B cell (primary cell): Measurements from ENCODE around the gene AP3D1. TPM values are rescaled to one million over a fixed set of nuclear protein-coding genes. Genes with fewer than 3 reads are reported as not detected.

Experiments used
- ATAC-seq: fragments of 200-7000 bp; cut with Tn5 transposase; one replicate; pipeline ENCODE4 v1.10.0; 2021; ENCODE audit warnings: low read depth, mild to moderate bottlenecking, moderate number of reproducible peaks, moderate library complexity
- CTCF ChIA-PET: fragments of 350-600 bp; sonication (Branson Sonifier 250); formaldehyde crosslinking; loops from one replicate; lab custom pipeline; 2021; ENCODE audit warnings: antibody characterized with exemption, inconsistent platforms; lab: Charles Lee
- POLR2A ChIA-PET: fragments of 350-600 bp; sonication (Branson Sonifier 250); formaldehyde crosslinking; loops from one replicate; lab custom pipeline; 2021; ENCODE audit warnings: antibody characterized with exemption; lab: Charles Lee
- DNase-seq: peaks from one replicate; pipeline ENCODE4 v3.0.0; 2013
- H2AFZ ChIP-seq: 2 replicates; pipeline ENCODE4 v1.6.1; 2012; ENCODE audit warnings: mild to moderate bottlenecking, low read depth, low read length; ENCODE audit not compliant: insufficient read depth, poor library complexity, severe bottlenecking
- H3K27ac ChIP-seq, 2 donors: 1 replicate in 1 of 2; 2 replicates in 1 of 2; pipeline ENCODE4 v1.5.1; 2012 to 2013; ENCODE audit warnings: low read length in 2 of 2, mild to moderate bottlenecking in 2 of 2, moderate library complexity in 1 of 2
- H3K27me3 ChIP-seq, 4 experiments: fragments of 200-600 bp in 1 of 4; sonication (generic) in 1 of 4; replicated peaks in 1 of 4; 1 replicate in 2 of 4; 2 replicates in 2 of 4; pipeline versions ENCODE4 v1.6.1 to v1.7.0; 2013 to 2016; ENCODE audit warnings: low read length in 3 of 4, mild to moderate bottlenecking in 2 of 4, mixed read lengths in 1 of 4, moderate library complexity in 1 of 4; ENCODE audit not compliant: insufficient read depth in 4 of 4, control insufficient read depth in 3 of 4; ENCODE audit errors: control extremely low read depth in 1 of 4
- H3K36me3 ChIP-seq, 2 experiments: replicated peaks in 1 of 2; 1 replicate in 1 of 2; 2 replicates in 1 of 2; pipeline versions ENCODE4 v1.6.1 to v1.7.1; 2013; ENCODE audit warnings: low read length in 1 of 2; ENCODE audit not compliant: insufficient read depth in 2 of 2, control insufficient read depth in 1 of 2; ENCODE audit errors: control extremely low read depth in 1 of 2, extremely low read depth in 1 of 2
- H3K4me1 ChIP-seq, 2 donors: fragments of 200-600 bp in 1 of 2; sonication (generic) in 1 of 2; 1 replicate in 1 of 2; 2 replicates in 1 of 2; pipeline versions ENCODE4 v1.5.1 to v1.6.1; 2013 to 2017; ENCODE audit warnings: low read length in 2 of 2; ENCODE audit not compliant: control insufficient read depth in 2 of 2, insufficient read depth in 2 of 2
- H3K4me2 ChIP-seq: replicated peaks from 2 replicates; pipeline ENCODE3; 2012; ENCODE audit warnings: mild to moderate bottlenecking, low read depth, low read length; ENCODE audit not compliant: poor library complexity, severe bottlenecking
- H3K4me3 ChIP-seq, 5 experiments: fragments of 200-600 bp in 1 of 5; sonication (generic) in 1 of 5; 1 replicate in 3 of 5; 2 replicates in 2 of 5; pipeline versions ENCODE4 v1.5.1 to v1.7.0; 2011 to 2016; ENCODE audit warnings: low read length in 4 of 5, mild to moderate bottlenecking in 4 of 5, low read depth in 2 of 5, control low read depth in 1 of 5, moderate library complexity in 1 of 5; ENCODE audit not compliant: insufficient read depth in 1 of 5; ENCODE audit errors: control extremely low read depth in 1 of 5, extremely low read depth in 1 of 5
- H3K79me2 ChIP-seq: fragments of 200-600 bp; sonication (generic); one replicate; pipeline ENCODE4 v1.6.0; 2016; ENCODE audit warnings: low read length; ENCODE audit not compliant: control insufficient read depth, insufficient read depth
- H3K9ac ChIP-seq: fragments of 200-600 bp; sonication (generic); 2 replicates; pipeline ENCODE4 v1.6.1; 2017; ENCODE audit warnings: mild to moderate bottlenecking, low read length, moderate library complexity
- H3K9me3 ChIP-seq, 3 donors: one replicate each; pipeline versions ENCODE4 v1.6.1 to v1.7.1; 2013; ENCODE audit warnings: low read length in 2 of 3; ENCODE audit not compliant: control insufficient read depth in 2 of 3, insufficient read depth in 1 of 3; ENCODE audit errors: control extremely low read depth in 1 of 3
- H4K20me1 ChIP-seq: 2 replicates; pipeline ENCODE4 v1.6.0; 2012; ENCODE audit warnings: mild to moderate bottlenecking, low read length; ENCODE audit not compliant: insufficient read depth, control insufficient read depth, poor library complexity, severe bottlenecking
- H3K27ac Mint-ChIP-seq: one replicate; pipeline ENCODE4 v1.8.0; 2021; ENCODE audit warnings: mixed read lengths
- H3K27me3 Mint-ChIP-seq: one replicate; pipeline ENCODE4 v1.8.0; 2021; ENCODE audit warnings: mixed read lengths
- H3K4me1 Mint-ChIP-seq: one replicate; pipeline ENCODE4 v1.8.0; 2021; ENCODE audit warnings: mixed read lengths
- H3K4me3 Mint-ChIP-seq: one replicate; pipeline ENCODE4 v1.8.0; 2021; ENCODE audit warnings: mixed read lengths
- H3K9me3 Mint-ChIP-seq: one replicate; pipeline ENCODE4 v1.8.0; 2022; ENCODE audit warnings: mixed read lengths; ENCODE audit not compliant: insufficient read depth
- CTCF ChIP-seq: fragments of 200-600 bp; IDR thresholded peaks from one replicate; pipeline ENCODE4 v1.8.0; 2022; ENCODE audit warnings: antibody characterized with exemption, mild to moderate bottlenecking
- EZH2 ChIP-seq: IDR thresholded peaks from 2 replicates; pipeline ENCODE4 v1.6.1; 2012; ENCODE audit warnings: borderline replicate concordance, low read depth, mild to moderate bottlenecking, moderate library complexity, low read length; ENCODE audit not compliant: insufficient read depth, poor library complexity, severe bottlenecking
- WGBS: methylation state at CpG from one replicate; pipeline ENCODE4 v1.1.5; 2013; ENCODE audit warnings: missing lambda C conversion rate; ENCODE audit not compliant: insufficient coverage; 5-methylcytosine and 5-hydroxymethylcytosine counted together
- intact Hi-C: fragments of 100-400 bp; cut with micrococcal nuclease; formaldehyde crosslinking; loops from one replicate; pipeline ENCODE4 v1.10.0; 2022
- polyA plus RNA-seq: library from polyadenylated mRNA; depleted of rRNA; stranded (reverse); fragments of >200 nt; gene quantifications from 2 replicates; pipeline ENCODE4 v1.2.3, GENCODE V29; 2012
- total RNA-seq, 2 donors: library from RNA; stranded (reverse); fragments of 120-200 nt in 1 of 2; gene quantifications; 1 replicate in 1 of 2; 2 replicates in 1 of 2; pipeline versions ENCODE4 v1.2.3 to v1.2.4, GENCODE V29; 2013 to 2022

Gene AP3D1
- total and polyA plus RNA-seq, 2 donors (not counting 1 experiment from before 2014, with no cell fraction given): 96.4 to 114 TPM

GRCh38 chr19:2054763-2055162 is 96.6 kb downstream of the AP3D1 start:
- Mint-ChIP-seq H3K27me3 (no peaks in the 10 kb centered on the region), H3K4me3 (peak overlapping the region; percentile 80), H3K27ac (peak overlapping the region; percentile 94), H3K9me3 (no peaks in the 10 kb centered on the region), H3K4me1 (peaks cover 57% of the 10 kb centered on the region)
- Histone ChIP-seq H3K79me2 (peaks cover 26% of the 10 kb centered on the region), H4K20me1 (peaks cover 11% of the 10 kb centered on the region), H3K4me3 (peak overlapping the region in 1 of 5 experiments; percentile 27), H3K27me3 (no peaks in the 10 kb centered on the region), H3K36me3 (peaks cover 0 to 2% of the 10 kb centered on the region in 2 experiments), H3K4me2 (peak overlapping the region; percentile 77), H3K4me1 (peaks cover 60 to 81% of the 10 kb centered on the region in 2 donors), H3K27ac (peak overlapping the region; percentile 69 to 99), H2AFZ (no peak overlapping the region), H3K9ac (no peak overlapping the region), H3K9me3 (peaks cover 0 to 3% (median 0%) of the 10 kb centered on the region in 3 donors)
- TF ChIP-seq EZH2 (no peak), CTCF (no peak)
- POLR2A ChIA-PET: interaction anchor here (0.6 to 1.4 kb wide), 8 partner anchors 11 to 190 kb away, joined by 3 to 5 read pairs (median 4); no protein-coding TSS in a partner anchor
- WGBS: 56% methylated on average over 6 of the region's 8 CpGs
- DNase-seq (peak; percentile 63), ATAC-seq (no peak)
- CTCF ChIA-PET: interaction anchor here (0.6 to 0.7 kb wide), 2 partner anchors 16 to 101 kb away, joined by 3 to 5 read pairs; no protein-coding TSS in a partner anchor
- intact Hi-C loops: no loop called here
